NCI-H146 treated with DMSO at 0.1 percent for 48 hours (cell line): ENCODE results near the gene MAB21L3.

Source experiments
- DNase-seq: peaks from one replicate; lab custom pipeline; 2025; ENCODE audit not compliant: unreplicated experiment; lab: John Stamatoyannopoulos, UW

Gene MAB21L3

DNA sequence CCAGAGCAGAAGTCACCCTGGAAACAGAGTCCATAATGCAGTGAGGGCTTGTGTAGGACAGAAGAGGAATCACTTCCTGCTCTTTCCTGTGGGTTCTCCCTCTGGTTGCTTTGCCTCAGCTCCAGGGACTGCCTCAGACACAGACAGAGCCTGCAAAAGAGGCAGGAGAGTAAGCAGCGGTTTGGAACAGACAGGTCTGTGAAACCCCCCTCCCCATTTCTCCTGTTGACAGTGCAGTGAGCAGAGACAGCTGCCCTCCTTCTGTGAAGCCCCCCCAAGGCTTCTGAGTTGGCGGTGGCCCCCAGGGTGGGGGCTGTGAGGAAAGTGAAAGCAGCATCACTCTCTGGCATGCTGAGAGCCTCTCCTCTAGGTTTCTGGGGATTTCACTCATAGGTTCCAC is 53.0 kb downstream of the MAB21L3 start:
- DNase-seq: no peak

DNA sequence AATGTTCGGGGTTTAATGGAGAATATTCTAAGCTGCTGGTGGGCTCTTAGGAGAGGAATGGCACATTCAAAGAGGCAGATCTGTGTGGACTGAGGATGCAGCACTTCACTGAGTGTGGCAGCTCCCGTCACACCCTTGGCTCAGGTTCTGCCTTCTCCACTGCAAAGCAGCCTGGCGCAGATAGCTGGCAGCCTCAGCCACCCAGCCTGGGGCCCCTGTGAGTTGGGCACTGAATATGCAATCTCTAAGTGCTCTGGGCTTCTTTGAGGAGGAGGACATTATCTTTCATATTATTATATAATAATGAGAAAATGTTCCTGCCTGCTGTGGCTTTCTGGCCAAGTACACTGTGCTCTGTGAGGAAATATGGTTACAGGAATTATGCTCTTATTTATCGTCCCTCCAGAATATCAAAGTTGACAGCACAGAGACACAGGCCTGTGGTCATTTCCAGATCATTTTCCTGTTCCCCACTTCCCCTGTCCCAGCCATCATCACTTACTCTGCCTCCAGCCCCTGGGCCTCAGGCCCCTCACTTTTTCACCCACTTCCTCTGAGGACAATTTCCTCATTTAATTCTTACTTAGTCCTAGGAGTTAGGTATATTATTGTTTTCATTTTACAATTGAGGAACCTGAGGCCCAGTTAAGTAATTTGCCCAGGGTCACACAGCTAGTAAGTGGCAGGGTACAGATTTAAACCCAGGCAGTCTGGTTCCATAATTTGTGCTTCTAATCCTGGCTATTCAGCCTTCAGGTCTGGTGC is 53.6 kb downstream of the MAB21L3 start:
- no peak for DNase-seq

DNA sequence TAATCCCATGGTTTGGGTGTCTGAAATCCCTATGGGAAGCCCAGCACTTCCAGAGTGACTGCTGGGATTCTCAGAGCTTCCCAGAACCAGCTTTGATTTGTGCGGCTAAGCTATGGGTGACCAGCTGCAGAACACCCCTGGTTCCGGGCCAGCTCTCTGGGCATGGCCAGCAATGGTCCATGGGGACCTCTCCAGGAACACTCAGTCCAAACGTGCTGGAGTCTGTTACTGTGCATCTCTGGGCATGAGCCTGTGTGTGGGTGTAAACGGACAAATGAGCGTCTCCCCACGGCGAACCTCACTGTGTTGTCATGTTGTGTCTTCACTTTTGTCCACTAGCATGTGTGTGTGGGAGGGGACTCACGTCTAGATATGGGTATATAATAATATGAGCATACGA is 54.4 kb downstream of the MAB21L3 start:
- no peak for DNase-seq

DNA sequence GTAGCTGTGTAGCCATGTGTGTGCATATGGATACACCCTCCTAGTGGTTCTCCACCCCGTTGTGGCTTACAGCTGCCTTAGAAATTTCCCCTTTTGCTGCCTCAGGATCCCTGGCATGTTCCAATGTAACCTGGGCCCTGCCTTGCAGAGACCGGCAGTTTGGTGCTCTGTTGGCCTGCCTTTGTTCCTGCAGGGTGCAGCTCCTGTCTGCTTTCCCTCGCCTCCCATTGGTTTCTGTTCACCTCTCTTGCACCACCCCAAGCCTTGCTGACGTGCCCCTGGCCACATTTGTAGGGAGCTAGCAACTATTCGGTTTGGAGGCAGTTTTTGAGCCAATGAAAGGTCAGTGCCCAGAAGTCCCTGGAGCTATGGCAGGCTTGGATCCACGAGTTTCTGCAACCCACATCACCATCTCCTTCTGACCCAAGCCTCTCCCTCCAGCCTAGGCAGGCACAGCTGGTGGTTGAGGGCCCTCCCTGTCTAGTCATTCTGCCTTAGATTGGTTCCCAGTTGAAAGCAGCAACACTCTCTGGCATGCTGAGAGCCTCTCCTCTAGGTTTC is 54.9 kb downstream of the MAB21L3 start:
- DNase-seq: no peak

DNA sequence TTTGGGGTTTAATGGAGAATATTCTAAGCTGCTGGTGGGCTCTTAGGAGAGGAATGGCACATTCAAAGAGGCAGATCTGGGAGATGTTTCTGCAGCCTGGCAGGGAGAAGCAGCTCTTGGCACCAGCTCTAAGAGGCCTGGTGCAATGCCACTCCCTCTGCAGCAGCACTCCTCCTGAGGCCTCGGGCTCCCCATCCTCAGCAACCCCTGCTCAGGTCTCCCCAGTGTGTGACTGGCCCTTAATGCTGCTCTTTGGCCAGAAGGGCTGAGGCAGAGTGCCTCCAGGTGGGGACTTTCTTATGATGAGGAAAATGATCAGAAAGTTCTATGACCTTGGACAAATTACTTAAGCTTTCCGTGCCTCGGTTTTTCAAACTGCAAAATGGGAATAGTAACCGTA is 55.5 kb downstream of the MAB21L3 start:
- no peak for DNase-seq

DNA sequence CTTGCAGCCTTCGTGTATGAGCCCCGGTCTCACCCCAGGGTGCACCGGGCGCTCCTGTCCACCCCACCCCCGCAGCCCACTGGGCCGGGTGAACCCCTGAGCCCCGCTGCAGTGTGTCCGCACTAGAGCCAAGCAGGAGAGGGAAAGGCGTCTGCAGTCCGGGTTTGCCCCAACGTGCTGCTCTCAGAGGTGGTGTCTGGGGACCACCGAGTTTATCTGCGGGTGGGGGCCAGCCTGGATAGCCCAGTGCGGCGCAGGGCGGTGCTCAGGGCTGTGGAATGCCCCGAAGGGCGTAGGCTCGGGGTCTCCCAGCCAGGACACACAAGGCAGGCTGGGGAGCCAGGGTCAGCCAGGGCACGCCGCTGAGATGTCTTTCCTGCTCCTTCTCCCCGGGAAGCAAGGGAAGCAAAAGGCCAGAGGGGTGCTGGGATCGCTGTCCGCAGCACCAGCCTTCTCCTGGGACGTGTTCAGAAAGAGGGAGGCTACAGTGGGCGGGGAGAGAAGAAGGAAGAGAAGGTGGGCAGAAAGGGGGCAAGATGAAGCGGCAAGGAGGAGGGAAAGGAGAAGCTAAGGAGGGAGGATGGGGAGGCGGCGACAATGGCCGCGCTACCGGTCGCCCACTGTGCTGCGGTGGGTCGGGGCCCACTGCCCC is 56.6 kb downstream of the MAB21L3 start:
- DNase-seq: no peak

DNA sequence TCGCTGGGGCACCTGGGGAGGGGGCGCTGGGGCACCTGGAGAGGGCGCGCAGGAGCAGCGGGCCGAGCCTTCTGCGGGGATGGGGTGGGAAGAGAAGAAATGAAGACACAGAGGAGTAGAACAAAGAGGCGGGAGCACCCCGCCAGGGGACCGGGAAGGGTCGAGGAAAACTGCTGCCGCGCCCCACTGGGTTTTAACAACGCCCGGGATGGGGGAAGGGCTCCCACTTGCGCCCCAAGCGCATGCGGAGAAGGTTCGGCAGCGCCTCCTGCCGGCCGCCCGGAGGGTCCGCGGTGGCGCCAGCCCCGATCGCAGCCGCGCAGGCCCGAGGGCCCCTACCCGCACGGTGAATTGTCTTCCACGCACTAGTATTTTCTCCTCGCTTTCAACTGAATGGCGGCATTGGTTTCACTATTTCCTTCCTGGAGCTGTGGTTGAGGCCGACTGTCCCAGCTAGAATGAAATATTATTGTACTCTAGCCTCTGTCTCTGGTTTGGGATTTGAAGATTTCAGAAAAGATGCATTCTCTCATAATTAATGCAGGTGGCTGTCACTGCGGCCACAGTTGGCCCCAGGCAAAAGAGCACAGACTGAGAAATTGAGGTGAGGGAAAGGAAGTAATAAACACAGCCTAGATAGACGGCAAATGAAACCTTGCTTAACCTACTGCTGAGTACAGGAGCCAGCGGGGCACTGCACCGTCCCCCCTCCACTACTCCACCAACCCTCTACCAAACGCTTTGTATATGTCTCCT is 57.3 kb downstream of the MAB21L3 start:
- peak; percentile 50 for DNase-seq

DNA sequence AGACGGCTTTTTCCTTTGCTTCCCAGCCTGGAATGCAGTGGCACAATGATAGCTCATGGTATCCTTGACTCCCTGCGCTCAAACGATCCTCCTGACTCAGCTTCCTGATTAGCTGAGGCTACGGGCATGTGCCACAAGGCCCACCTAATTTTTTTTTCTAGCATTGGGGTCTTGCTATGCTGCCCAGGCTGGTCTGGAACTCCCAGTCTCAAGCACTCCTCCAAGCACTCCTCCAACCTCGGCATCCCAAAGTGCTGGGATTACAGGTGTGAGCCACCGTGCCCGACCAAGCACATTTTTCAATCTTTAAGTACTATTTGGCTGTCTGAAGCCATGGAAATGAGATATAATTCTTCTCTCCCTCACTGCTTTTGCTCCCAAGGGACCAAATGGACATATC is 58.7 kb downstream of the MAB21L3 start:
- no peak for DNase-seq

DNA sequence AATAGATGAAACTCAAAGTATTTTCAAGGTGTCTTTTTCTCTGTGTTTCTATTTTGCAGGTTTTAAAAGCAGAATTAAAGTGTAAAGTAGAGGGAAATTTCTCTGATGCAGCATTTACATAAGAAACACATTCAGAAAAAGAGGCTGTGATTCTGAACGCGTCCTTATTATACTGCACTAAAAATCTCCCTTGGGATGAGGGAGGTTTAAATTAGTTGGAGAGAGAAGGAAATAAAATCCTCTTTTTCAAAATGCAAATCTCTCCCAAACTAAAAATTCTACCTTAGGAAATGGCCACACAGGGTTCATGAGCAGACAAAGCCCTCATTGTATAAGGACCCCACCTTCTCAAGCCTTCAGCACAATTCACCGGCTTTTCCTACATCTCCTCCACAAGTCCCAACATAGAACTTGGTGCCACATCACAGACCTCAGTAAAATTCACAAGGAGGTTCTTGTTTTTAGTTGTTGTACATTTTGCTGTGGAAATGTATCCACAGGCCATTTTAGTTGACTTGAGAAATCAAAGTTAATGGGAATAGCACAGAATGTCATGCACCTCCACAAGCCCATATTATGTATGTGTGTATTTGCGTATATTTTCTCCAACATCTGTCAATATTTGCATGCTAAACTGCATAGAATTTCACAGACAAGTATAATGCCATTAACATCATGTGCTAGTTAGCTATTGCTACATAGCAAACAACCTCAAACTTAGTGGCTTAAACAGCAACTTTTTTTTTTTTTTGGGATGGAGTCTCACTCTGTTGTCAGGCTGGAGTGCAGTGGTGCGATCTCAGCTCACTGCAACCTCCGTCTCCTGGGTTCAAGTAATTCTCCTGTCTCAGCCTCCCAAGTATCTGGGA is 59.8 kb downstream of the MAB21L3 start:
- no peak for DNase-seq

DNA sequence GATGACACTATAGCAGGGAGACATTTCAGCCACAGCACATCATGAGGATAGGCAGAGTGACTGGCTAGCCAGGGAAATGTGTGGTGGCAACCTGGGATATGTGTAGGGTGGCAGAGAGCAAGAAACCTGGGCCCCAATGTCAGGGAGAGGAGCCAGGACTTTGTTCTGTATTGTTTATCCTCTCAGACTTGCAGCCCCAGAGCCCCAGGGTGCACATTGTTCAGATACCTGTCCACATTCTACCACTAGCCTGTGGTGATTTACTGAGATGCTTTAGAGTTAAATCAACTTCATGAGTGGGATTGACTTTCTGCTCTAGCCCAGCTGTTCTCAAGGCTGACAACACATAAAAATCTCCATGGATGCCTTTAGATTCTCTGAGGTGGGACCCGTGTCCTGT is 61.5 kb downstream of the MAB21L3 start:
- no peak for DNase-seq

DNA sequence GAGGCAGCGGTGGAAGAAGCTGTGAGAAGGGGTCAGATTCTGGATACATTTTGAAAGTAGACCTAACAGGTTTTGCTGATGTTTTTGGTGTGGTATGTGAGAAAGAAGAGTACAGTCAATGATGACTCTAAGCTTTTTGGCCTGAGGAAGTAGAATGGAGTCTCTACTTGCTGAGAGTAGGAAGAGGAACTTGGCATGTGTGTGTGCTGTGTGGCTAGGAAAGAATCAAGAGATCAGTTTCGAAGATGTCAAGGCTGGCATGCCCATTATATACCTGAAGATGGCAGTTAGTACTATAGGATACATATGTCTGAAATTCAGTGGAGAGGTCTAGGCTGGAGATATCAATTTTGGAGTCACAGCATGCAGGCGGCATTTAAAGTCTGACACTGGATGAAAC is 64.4 kb downstream of the MAB21L3 start:
- DNase-seq: no peak

DNA sequence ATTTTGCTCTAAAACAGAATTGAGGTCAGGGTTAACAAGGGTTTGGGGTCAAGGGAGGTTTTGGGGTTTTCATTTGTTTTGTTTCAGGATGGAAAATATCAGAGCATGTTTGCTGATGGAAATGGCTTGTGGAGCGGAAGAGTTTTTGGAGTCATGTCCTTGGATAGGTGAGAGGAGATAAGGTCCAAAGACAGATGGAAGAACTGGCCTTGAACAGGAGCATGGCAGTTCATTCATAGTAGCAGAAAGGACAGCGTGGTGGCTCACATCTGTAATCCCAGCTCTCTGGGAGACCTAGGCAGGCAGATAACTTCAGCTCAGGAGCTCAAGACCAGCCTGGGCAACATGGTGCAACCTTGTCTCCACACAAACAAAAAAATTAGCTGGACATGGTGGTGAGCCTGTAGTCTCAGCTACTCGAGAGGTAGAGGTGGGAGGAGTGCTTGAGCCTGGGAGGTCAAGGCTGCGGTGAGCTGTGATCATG is 65.1 kb downstream of the MAB21L3 start:
- no peak for DNase-seq

DNA sequence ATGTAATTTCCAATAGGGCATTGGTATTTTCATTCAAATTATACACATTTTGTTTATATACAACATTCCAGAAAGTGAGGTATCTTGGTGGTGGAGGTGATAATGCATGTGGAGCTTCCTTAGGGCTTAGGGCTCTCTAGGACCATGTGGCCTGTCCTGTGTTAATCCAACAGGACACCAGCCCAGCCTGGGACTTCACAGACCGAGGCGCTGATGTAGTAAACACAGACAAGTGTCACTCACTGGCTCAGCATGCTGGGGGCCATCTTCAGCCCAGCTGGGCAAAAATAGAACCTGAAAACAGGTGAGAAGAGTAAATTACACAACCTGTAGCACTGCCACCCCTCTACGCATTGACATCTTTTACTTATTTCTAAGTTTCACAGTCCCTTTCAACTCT is 66.7 kb downstream of the MAB21L3 start:
- DNase-seq: no peak

DNA sequence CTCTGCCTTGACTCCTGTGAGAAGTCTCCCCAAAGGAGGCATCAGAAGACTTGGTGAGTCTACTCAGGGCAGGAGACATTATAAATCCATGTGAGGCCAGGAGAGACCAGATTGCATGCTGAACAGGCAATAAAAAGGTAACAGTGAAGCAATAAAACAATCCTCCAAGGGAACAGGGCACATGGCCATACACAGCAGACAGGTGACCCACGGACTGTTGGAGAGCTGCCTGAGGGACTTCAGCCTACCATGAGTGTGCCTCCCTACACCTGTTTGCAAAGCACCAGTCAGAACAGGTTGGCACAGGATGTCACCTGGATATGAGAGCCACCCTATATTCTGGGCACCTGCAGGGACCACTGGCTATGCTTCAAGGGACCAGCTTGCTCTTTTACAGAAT is 67.6 kb downstream of the MAB21L3 start:
- no peak for DNase-seq

DNA sequence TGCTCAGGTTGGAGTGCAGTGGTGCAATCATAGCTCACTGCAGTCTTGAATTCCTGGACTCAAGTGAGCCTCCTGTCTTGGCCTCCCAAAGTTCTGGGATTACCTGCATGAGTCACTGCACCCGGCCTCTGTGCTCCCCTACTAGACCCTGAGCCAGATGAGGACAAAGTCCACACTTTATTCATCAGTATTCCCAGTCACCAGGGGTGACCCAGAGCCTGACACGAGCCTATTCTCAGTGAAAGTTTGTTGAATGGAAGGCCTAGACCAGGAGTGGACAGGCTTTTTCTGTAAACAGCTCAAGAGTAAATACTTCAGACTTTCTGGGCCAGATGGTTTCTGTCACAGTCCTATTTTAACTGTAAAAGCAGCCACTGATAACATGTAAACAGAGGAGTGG is 68.2 kb downstream of the MAB21L3 start:
- no peak for DNase-seq

DNA sequence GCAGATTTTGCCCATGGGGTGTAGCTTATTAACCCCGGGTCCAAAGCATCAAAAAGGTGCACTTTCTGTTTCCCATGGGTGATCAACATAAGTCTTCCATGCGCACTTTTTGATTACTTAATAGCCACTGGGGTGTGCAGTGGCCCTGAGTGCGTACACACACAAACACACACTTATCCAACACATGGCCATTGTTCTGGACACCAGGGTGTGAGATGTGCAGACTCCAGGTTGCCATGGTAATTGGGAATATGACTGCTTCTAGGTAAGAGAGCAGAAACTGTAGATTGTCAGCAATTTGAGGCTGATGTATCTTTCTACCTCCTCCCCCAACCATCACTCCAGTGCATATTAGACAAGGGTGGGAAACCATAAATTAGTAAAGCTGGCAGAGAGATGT is 68.8 kb downstream of the MAB21L3 start:
- no peak for DNase-seq

DNA sequence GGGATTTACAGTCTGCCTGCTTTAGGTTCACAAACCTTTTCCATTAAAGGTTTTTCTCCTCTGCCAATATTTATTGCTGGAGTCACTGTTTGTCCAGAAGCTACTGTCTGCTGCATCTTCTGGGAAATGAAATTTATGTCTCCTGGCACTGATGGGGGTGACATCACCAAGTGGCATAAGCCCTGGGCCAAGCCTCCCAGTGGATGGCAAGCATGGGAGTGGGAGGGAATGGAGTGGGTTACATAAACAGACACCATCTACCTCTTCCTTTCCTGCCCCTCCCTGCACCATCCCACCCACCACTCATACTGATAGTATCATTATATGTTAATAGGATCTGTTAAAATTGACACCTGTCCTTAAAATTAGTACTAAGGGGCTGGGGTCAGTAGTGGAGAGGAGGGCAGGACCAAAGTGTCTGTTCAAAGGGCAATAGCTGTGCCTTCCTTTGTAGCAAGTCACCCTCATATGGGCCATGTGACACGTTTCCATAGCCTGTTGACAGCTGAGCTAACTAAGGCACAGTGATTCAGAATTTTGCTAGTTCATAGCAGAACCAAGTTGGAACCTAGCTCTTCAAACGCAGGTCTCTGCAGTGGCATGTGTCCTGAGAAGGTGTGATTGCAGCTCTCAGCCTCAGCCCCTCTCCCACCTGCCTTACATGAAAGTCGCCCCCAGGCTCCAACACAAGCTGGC is 71.0 kb downstream of the MAB21L3 start:
- DNase-seq: no peak
